ENCODE results near the gene C6orf58. TPM values are rescaled to one million over a fixed set of nuclear protein-coding genes. Genes with fewer than 3 reads are reported as not detected.
A peak's percentile ranks its signal among the peaks of the same experiment; 100 is the strongest.

Gene C6orf58
- total RNA-seq, 4 donors from 2014 or later, result not detected

GRCh38 chr6:127547215-127547614 lies 29.8 kb upstream of the C6orf58 start:
- intact Hi-C loops (cut with DNase I), result no loop called here
- DNase-seq (ENCODE audit: extremely low spot score), result no peak
- Histone ChIP-seq H3K9me3 (no peaks in the 10 kb centered on the region), H3K4me3 (no peak overlapping the region), H3K4me1 (no peaks in the 10 kb centered on the region), H3K27me3 (no peaks in the 10 kb centered on the region), H3K36me3 (no peaks in the 10 kb centered on the region), H3K27ac (replicated peaks in 1 of 4) (no peak overlapping the region)
- TF ChIP-seq POLR2AphosphoS5 (IDR thresholded peaks at IDR 0.05), result no peak
- peak in 1 of 3 experiments; percentile 25 for TF ChIP-seq CTCF (IDR thresholded peaks at IDR 0.05)
- 31% methylated on average over 1 of the region's 1 CpG for WGBS

GRCh38 chr6:127547904-127548649 lies 28.9 kb upstream of the C6orf58 start:
- intact Hi-C loops (cut with DNase I), result no loop called here
- TF ChIP-seq EP300 (IDR thresholded peaks at IDR 0.05), result no peak
- TF ChIP-seq CTCF (IDR thresholded peaks at IDR 0.05), result peak in 1 of 3 experiments; percentile 20
- no peaks in the 10 kb centered on the region for H3K36me3 ChIP-seq
- no peaks in the 10 kb centered on the region for H3K27me3 ChIP-seq
- no peaks in the 10 kb centered on the region for H3K4me1 ChIP-seq
- H3K9me3 ChIP-seq, result no peaks in the 10 kb centered on the region
- no peak overlapping the region for H3K4me3 ChIP-seq
- H3K27ac ChIP-seq (replicated peaks in 1 of 4), result no peak overlapping the region
- WGBS, result 38% methylated on average over 2 of the region's 2 CpGs
- DNase-seq (ENCODE audit: extremely low spot score), result no peak

GRCh38 chr6:127550403-127550802 lies 26.6 kb upstream of the C6orf58 start:
- H3K4me3 ChIP-seq, result no peak overlapping the region
- H3K4me1 ChIP-seq, result peaks cover 0 to 9% (median 0%) of the 10 kb centered on the region in 4 donors
- H3K27me3 ChIP-seq, result no peaks in the 10 kb centered on the region
- H3K27ac ChIP-seq (replicated peaks in 1 of 4), result no peak overlapping the region
- intact Hi-C loops (cut with DNase I), result no loop called here
- no peak for DNase-seq (ENCODE audit: extremely low spot score)
- H3K9me3 ChIP-seq, result no peaks in the 10 kb centered on the region
- no peaks in the 10 kb centered on the region for H3K36me3 ChIP-seq
- TF ChIP-seq POLR2A (IDR thresholded peaks at IDR 0.05; ENCODE audit: low read depth) (no peak), CTCF (IDR thresholded peaks at IDR 0.05) (no peak), EP300 (IDR thresholded peaks at IDR 0.05) (no peak), POLR2AphosphoS5 (IDR thresholded peaks at IDR 0.05) (no peak)

GRCh38 chr6:127554435-127555006 lies 22.5 kb upstream of the C6orf58 start:
- Histone ChIP-seq H3K27me3 (no peaks in the 10 kb centered on the region), H3K9me3 (no peaks in the 10 kb centered on the region), H3K4me1 (peaks cover 0 to 9% (median 0%) of the 10 kb centered on the region in 4 donors), H3K36me3 (no peaks in the 10 kb centered on the region), H3K27ac (replicated peaks in 1 of 4) (no peak overlapping the region), H3K4me3 (no peak overlapping the region)
- no peak for TF ChIP-seq EP300 (IDR thresholded peaks at IDR 0.05)
- peak in 1 of 3 experiments; percentile 20 for TF ChIP-seq CTCF (IDR thresholded peaks at IDR 0.05)
- no peak for TF ChIP-seq POLR2A (IDR thresholded peaks at IDR 0.05; ENCODE audit: low read depth)
- no peak for TF ChIP-seq POLR2AphosphoS5 (IDR thresholded peaks at IDR 0.05)
- WGBS, result 37% methylated on average over 2 of the region's 2 CpGs
- intact Hi-C loops (cut with DNase I), result no loop called here
- no peak for DNase-seq (ENCODE audit: extremely low spot score)

GRCh38 chr6:127561660-127562059 lies 15.3 kb upstream of the C6orf58 start:
- WGBS, result 77% methylated on average over 1 of the region's 1 CpG
- Histone ChIP-seq H3K27ac (replicated peaks in 1 of 4) (no peak overlapping the region), H3K27me3 (no peaks in the 10 kb centered on the region), H3K4me1 (no peaks in the 10 kb centered on the region), H3K4me3 (no peak overlapping the region), H3K36me3 (no peaks in the 10 kb centered on the region), H3K9me3 (no peaks in the 10 kb centered on the region)
- no peak for DNase-seq (ENCODE audit: extremely low spot score)
- intact Hi-C loops (cut with DNase I), result no loop called here
- TF ChIP-seq EP300 (IDR thresholded peaks at IDR 0.05) (no peak), CTCF (IDR thresholded peaks at IDR 0.05) (no peak), POLR2A (IDR thresholded peaks at IDR 0.05; ENCODE audit: low read depth) (no peak), POLR2AphosphoS5 (IDR thresholded peaks at IDR 0.05) (no peak)

Data from esophagus muscularis mucosa (tissue), 4 donors.